Right lobe of liver (tissue), 6 donors: ENCODE results near the gene EDN2. TPM values are rescaled to one million over a fixed set of nuclear protein-coding genes. Genes with fewer than 3 reads are reported as not detected.

Source experiments
- ATAC-seq, 4 donors: fragments of 200-7000 bp; cut with Tn5 transposase; one replicate each; pipeline ENCODE4 v1.9.1; 2020; ENCODE audit warnings: mild to moderate bottlenecking in 4 of 4, moderate library complexity in 4 of 4
- DNase-seq, 3 donors: peaks; one replicate each; pipeline ENCODE4 v3.0.0-alpha.2; 2020
- H3K27ac ChIP-seq, 3 donors: fragments of 200-600 bp; one replicate each; pipeline ENCODE4 v1.8.0; 2022
- H3K27me3 ChIP-seq, 2 donors: fragments of 200-600 bp; one replicate each; pipeline ENCODE4 v1.8.0; 2022
- H3K36me3 ChIP-seq, 4 donors: fragments of 200-600 bp; sonication (generic) in 1 of 4; one replicate each; pipeline versions ENCODE4 v1.5.1 to v1.8.0; 2017 to 2022; ENCODE audit warnings: control low read depth in 1 of 4
- H3K4me1 ChIP-seq, 4 donors: fragments of 200-600 bp; sonication (generic) in 1 of 4; one replicate each; pipeline versions ENCODE4 v1.5.1 to v1.8.0; 2017 to 2022; ENCODE audit warnings: control low read depth in 1 of 4
- H3K4me3 ChIP-seq, 3 donors: fragments of 200-600 bp; one replicate each; pipeline ENCODE4 v1.8.0; 2022
- H3K9me3 ChIP-seq, 4 donors: fragments of 200-600 bp; sonication (generic) in 1 of 4; one replicate each; pipeline versions ENCODE4 v1.5.1 to v1.8.0; 2017 to 2022; ENCODE audit warnings: control low read depth in 1 of 4
- CTCF ChIP-seq, 4 donors: fragments of 200-600 bp in 3 of 4; fragments of 450-650 bp in 1 of 4; IDR thresholded peaks; one replicate each; pipeline versions ENCODE4 v1.5.1 to v1.8.0; 2016 to 2022; ENCODE audit warnings: antibody characterized with exemption in 4 of 4, mild to moderate bottlenecking in 2 of 4
- POLR2A ChIP-seq: fragments of 450-650 bp; IDR thresholded peaks from one replicate; pipeline ENCODE4 v1.6.1; 2017; ENCODE audit warnings: antibody characterized with exemption, mild to moderate bottlenecking
- WGBS: methylation state at CpG from one replicate; pipeline ENCODE4 v1.1.6; 2018; ENCODE audit warnings: low coverage, low lambda C conversion rate; ENCODE audit not compliant: insufficient coverage; ENCODE audit errors: missing lambda C conversion rate; 5-methylcytosine and 5-hydroxymethylcytosine counted together
- intact Hi-C, 2 donors: fragments of 100-400 bp; cut with DNase I; formaldehyde crosslinking; loops; one replicate each; pipeline versions ENCODE4 v1.11.2 to v1.14.1; 2022
- total RNA-seq, 6 experiments: library from RNA; depleted of rRNA in 2 of 6; stranded (reverse); fragments of >200 nt in 2 of 6; fragmentation: NEBNext Ultra II Directional in 3 of 6; extraction: Animal tissue kit (Norgen Biotek cat#: 25700) in 3 of 6; gene quantifications; one replicate each; pipeline versions ENCODE4 v1.1.0 to v1.2.4, GENCODE V29; 2016 to 2023
- donor health status: DM: no; HTN: yes; CAD: no.
- donor health status: DM: no; HTN: no; CAD: no.
- donor health status: DM: no; HTN: no; CAD: no.
- donor health status: DM: no; HTN: yes; CAD: no.
- donor health status: DM: no; HTN: yes; CAD: no.

The EDN2 gene
- total RNA-seq, 6 experiments from 2014 or later, result 0.18 to 1.6 (median 0.31) TPM; not detected in 2

GRCh38 chr1:41444246-41444645 lies 40.2 kb downstream of the EDN2 start:
- H3K4me3 ChIP-seq, result no peak overlapping the region
- H3K9me3 ChIP-seq, result no peaks in the 10 kb centered on the region
- H3K27me3 ChIP-seq, result no peaks in the 10 kb centered on the region
- no peak for DNase-seq
- H3K36me3 ChIP-seq, result no peaks in the 10 kb centered on the region
- WGBS, result 33% methylated on average over 3 of the region's 3 CpGs
- no peak for ATAC-seq
- no peak overlapping the region for H3K27ac ChIP-seq
- H3K4me1 ChIP-seq, result no peaks in the 10 kb centered on the region
- intact Hi-C loops, result no loop called here
- TF ChIP-seq CTCF (IDR thresholded peaks at IDR 0.05) (no peak), POLR2A (no peak)

- ATAC-seq (no peak), DNase-seq (no peak)
- Histone ChIP-seq H3K9me3 (no peaks in the 10 kb centered on the region), H3K4me1 (no peaks in the 10 kb centered on the region), H3K4me3 (no peak overlapping the region), H3K27me3 (no peaks in the 10 kb centered on the region), H3K27ac (no peak overlapping the region), H3K36me3 (no peaks in the 10 kb centered on the region)
- TF ChIP-seq POLR2A, result no peak
- TF ChIP-seq CTCF (IDR thresholded peaks at IDR 0.05), result no peak
- intact Hi-C loops, result no loop called here
- WGBS, result 56% methylated on average over 3 of the region's 7 CpGs
Measured at GRCh38 chr1:41442697-41443251, 41.7 kb downstream of the EDN2 start.

GRCh38 chr1:41440321-41441085 lies 44.0 kb downstream of the EDN2 start:
- Histone ChIP-seq H3K36me3 (no peaks in the 10 kb centered on the region), H3K27ac (no peak overlapping the region), H3K9me3 (no peaks in the 10 kb centered on the region), H3K4me3 (no peak overlapping the region), H3K4me1 (no peaks in the 10 kb centered on the region), H3K27me3 (no peaks in the 10 kb centered on the region)
- ATAC-seq (no peak), DNase-seq (no peak)
- TF ChIP-seq CTCF (IDR thresholded peaks at IDR 0.05), result no peak
- no peak for TF ChIP-seq POLR2A
- 67% methylated on average over 3 of the region's 4 CpGs for WGBS
- intact Hi-C loops, result no loop called here

- H3K9me3 ChIP-seq, result no peaks in the 10 kb centered on the region
- ATAC-seq, result no peak
- no peak for DNase-seq
- WGBS, result 64% methylated on average over 5 of the region's 6 CpGs
- no peak overlapping the region for H3K27ac ChIP-seq
- intact Hi-C loops, result no loop called here
- TF ChIP-seq CTCF (IDR thresholded peaks at IDR 0.05) (no peak), POLR2A (no peak)
- no peak overlapping the region for H3K4me3 ChIP-seq
- H3K27me3 ChIP-seq, result no peaks in the 10 kb centered on the region
- H3K4me1 ChIP-seq, result no peaks in the 10 kb centered on the region
- no peaks in the 10 kb centered on the region for H3K36me3 ChIP-seq
Measured at GRCh38 chr1:41439234-41439633, 45.2 kb downstream of the EDN2 start.
